Activated B cell treated with CpG ODN at 0.5 μM for 24 hours (primary cell): Measurements from ENCODE around the gene SERTM2. TPM values are rescaled to one million over a fixed set of nuclear protein-coding genes. Genes with fewer than 3 reads are reported as not detected.

Source experiments
- ATAC-seq: fragments of 200-7000 bp; cut with Tn5 transposase; one replicate; pipeline ENCODE4 v1.10.0; 2021; ENCODE audit warnings: low read depth, mild to moderate bottlenecking, moderate library complexity
- CTCF ChIA-PET: fragments of 350-600 bp; sonication (Branson Sonifier 250); formaldehyde crosslinking; loops from one replicate; lab custom pipeline; 2021; ENCODE audit warnings: antibody characterized with exemption; lab: Charles Lee
- POLR2A ChIA-PET: fragments of 350-600 bp; sonication (Branson Sonifier 250); formaldehyde crosslinking; loops from one replicate; lab custom pipeline; 2021; ENCODE audit warnings: antibody characterized with exemption; lab: Charles Lee
- DNase-seq: peaks from one replicate; pipeline ENCODE4 v3.0.0; 2022
- H3K27ac Mint-ChIP-seq: one replicate; pipeline ENCODE4 v1.8.0; 2020; ENCODE audit warnings: mixed read lengths
- H3K27me3 Mint-ChIP-seq: one replicate; pipeline ENCODE4 v1.8.0; 2021; ENCODE audit warnings: mixed read lengths
- H3K36me3 Mint-ChIP-seq: one replicate; pipeline ENCODE4 v1.8.0; 2021; ENCODE audit warnings: low read depth, mixed read lengths
- H3K4me1 Mint-ChIP-seq: one replicate; pipeline ENCODE4 v1.8.0; 2021; ENCODE audit warnings: mixed read lengths
- H3K4me3 Mint-ChIP-seq: one replicate; pipeline ENCODE4 v1.8.0; 2020; ENCODE audit warnings: mild to moderate bottlenecking, mixed read lengths
- H3K9me3 Mint-ChIP-seq: one replicate; pipeline ENCODE4 v1.8.0; 2020; ENCODE audit warnings: mixed read lengths
- intact Hi-C: fragments of 100-400 bp; cut with micrococcal nuclease; formaldehyde crosslinking; loops from one replicate; pipeline ENCODE4 v1.15.1; 2024
- total RNA-seq: library from RNA; stranded (reverse); gene quantifications from 2 replicates; pipeline ENCODE4 v1.2.3, GENCODE V29; 2022
- TF ChIP-seq, protein P1 (sequence below): fragments of 200-600 bp; IDR thresholded peaks from one replicate; pipeline ENCODE4 v1.8.0; 2022; ENCODE audit warnings: antibody characterized with exemption, mild to moderate bottlenecking

SERTM2 gene
- not detected in 2 replicates for total RNA-seq

DNA sequence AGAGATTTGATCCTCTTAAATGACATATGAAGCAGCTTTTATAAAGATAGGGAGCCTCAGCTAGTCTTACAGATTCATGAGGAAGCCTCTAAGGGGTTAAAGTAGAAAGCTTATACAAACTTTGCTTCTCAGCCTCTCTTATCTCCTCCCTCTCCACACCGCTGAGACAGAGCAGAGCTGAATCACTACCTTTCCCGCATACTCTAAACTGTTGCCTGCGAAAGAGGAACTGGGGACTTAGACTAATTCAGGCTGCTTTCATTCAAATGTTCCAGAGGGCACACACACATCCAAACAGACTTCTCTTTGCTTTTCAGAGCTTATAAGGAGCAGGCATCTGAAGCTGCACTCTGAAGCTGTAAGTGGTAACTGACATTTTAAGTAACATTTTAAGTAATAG is at the start of gene SERTM2:
Gene SERTM2, plus strand, starts transcription at position 169 of the 400 bp plus-strand sequence. CDS start 7,213 bp downstream, outside the sequence.
- ChIA-PET CTCF (no interaction called here), POLR2A (no interaction called here)
- Mint-ChIP-seq H3K4me3 (no peak within 1 kb of the TSS), H3K27ac (no peak within 1 kb of the TSS), H3K27me3 (no peaks in the 10 kb centered on the region), H3K9me3 (no peaks in the 10 kb centered on the region), H3K36me3 (no peaks in the 10 kb centered on the region), H3K4me1 (no peaks in the 10 kb centered on the region)
- no peak for ATAC-seq
- no peak for DNase-seq
- TF ChIP-seq, protein P1, sequence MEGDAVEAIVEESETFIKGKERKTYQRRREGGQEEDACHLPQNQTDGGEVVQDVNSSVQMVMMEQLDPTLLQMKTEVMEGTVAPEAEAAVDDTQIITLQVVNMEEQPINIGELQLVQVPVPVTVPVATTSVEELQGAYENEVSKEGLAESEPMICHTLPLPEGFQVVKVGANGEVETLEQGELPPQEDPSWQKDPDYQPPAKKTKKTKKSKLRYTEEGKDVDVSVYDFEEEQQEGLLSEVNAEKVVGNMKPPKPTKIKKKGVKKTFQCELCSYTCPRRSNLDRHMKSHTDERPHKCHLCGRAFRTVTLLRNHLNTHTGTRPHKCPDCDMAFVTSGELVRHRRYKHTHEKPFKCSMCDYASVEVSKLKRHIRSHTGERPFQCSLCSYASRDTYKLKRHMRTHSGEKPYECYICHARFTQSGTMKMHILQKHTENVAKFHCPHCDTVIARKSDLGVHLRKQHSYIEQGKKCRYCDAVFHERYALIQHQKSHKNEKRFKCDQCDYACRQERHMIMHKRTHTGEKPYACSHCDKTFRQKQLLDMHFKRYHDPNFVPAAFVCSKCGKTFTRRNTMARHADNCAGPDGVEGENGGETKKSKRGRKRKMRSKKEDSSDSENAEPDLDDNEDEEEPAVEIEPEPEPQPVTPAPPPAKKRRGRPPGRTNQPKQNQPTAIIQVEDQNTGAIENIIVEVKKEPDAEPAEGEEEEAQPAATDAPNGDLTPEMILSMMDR = no peak
- intact Hi-C loops = no loop called here

DNA sequence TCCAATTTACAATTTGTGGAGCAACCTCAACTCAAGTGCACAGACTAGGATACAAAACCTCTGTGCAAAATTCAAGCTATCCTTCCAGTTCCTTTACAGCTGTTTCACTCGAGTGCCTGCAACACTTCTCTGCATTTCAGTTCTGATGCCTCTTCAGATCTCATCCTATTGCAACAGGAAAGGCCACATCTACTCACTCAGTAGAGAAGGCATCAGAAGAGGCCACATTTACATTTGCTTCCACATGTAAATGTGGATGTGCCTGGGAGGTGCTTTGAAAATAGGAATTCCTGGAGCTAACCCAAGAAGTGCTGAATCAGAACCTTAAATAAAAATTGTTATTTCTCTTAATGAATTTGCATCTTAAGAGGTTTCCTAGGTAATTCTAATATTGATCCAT is 45.8 kb upstream of the SERTM2 start:
- no peaks in the 10 kb centered on the region for H3K9me3 Mint-ChIP-seq
- ATAC-seq = no peak

DNA sequence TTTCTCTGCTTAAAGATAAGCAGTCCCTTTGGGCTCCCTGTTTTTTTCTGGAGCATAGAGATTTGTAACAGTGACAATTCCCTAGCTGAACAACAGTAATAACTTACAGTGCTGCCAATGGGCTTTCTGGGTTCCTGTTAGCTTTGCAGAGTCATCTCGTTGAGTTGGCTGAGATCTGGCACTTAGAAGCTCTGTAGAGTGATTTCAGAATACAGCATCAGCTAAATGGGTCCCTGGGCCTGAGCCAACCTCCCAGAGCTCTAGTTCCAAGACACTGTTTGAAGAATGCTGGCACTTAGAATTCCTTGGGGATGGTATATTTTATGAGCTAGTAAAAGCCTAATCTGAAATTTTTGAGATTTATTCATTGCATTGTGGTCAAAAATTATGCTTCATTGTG is 43.5 kb upstream of the SERTM2 start:
- H3K27me3 Mint-ChIP-seq = no peaks in the 10 kb centered on the region
- H3K9me3 Mint-ChIP-seq = no peaks in the 10 kb centered on the region
- intact Hi-C loops = no loop called here
- no peak for DNase-seq
- ChIA-PET POLR2A (no interaction called here), CTCF (no interaction called here)
- H3K27ac Mint-ChIP-seq = no peak overlapping the region
- H3K4me3 Mint-ChIP-seq = no peak overlapping the region
- TF ChIP-seq, protein P1 = no peak
- H3K4me1 Mint-ChIP-seq = no peaks in the 10 kb centered on the region
- no peak for ATAC-seq
- no peaks in the 10 kb centered on the region for H3K36me3 Mint-ChIP-seq

More for the DNA sequence above, 45.8 kb upstream of the SERTM2 start:
- DNase-seq = no peak
- POLR2A ChIA-PET = no interaction called here
- Mint-ChIP-seq H3K27ac (no peak overlapping the region), H3K4me1 (no peaks in the 10 kb centered on the region), H3K4me3 (no peak overlapping the region), H3K36me3 (no peaks in the 10 kb centered on the region), H3K27me3 (no peaks in the 10 kb centered on the region)
- TF ChIP-seq, protein P1 = no peak
- intact Hi-C loops = no loop called here
- CTCF ChIA-PET = no interaction called here

DNA sequence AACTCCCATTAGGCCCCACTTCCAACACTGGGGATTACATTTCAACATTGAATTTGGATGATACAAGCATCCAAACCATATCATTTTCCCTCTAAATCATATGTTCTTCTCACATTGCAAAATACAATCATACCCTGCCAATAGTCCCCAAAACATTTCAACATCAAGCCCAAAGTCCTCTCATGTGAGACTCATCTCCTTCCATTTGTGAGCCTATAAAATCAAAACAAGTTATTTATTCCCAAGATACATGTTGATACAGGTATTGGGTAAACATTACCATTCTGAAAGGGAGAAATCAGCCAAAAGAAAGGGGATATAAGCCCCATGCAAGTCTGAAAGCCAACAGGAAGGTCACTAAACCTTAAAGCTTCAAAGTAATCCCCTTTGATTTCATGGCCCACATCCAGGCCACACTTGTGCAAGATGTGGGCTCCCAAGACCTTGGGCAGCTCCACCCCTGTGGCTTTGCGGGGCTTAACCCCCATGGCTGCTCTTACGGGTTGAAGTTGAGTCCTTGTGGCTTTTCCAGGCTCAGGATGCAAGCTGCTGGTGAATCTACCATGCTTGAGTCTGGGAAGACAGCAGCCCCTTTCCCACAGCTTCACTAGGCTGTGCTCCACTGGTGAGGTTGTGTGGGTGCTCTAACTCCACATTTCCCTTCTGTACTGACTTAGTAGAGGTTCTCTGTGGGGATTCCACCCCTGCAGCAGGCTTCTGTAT is 40.6 kb upstream of the SERTM2 start:
- Mint-ChIP-seq H3K4me1 (no peaks in the 10 kb centered on the region), H3K4me3 (no peak overlapping the region), H3K9me3 (no peaks in the 10 kb centered on the region), H3K27me3 (no peaks in the 10 kb centered on the region), H3K27ac (no peak overlapping the region), H3K36me3 (no peaks in the 10 kb centered on the region)
- DNase-seq = no peak
- ChIA-PET CTCF (no interaction called here), POLR2A (no interaction called here)
- no peak for ATAC-seq
- TF ChIP-seq, protein P1 = no peak
- intact Hi-C loops = no loop called here

DNA sequence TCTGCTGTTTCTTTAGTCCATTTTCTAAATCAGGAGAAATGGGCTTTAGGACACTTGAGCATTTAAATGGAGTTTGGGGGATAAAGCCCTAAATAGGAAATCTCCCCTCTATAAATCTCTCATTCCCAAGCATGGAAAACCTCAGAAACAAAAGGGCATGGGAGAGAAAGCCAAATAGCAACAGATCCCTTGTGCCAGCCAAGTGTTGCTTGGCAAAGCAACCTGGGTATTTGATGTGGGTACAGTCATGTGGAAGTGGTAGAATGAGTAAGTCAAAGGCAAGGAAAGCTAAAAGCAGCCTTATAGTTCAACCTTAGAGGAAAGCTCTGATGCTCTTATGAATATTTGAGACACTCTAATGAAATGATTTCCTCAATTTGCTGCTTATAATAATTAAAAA is 29.5 kb upstream of the SERTM2 start:
- no peak for ATAC-seq
- ChIA-PET CTCF (no interaction called here), POLR2A (no interaction called here)
- H3K36me3 Mint-ChIP-seq = no peaks in the 10 kb centered on the region
- H3K4me3 Mint-ChIP-seq = no peak overlapping the region
- H3K27me3 Mint-ChIP-seq = no peaks in the 10 kb centered on the region
- H3K27ac Mint-ChIP-seq = no peak overlapping the region
- TF ChIP-seq, protein P1 = no peak
- intact Hi-C loops = no loop called here
- no peak for DNase-seq
- peaks cover 2% of the 10 kb centered on the region for H3K9me3 Mint-ChIP-seq
- H3K4me1 Mint-ChIP-seq = no peaks in the 10 kb centered on the region
